H1 (cell line): ENCODE data around the gene CDH12. TPM values are rescaled to one million over a fixed set of nuclear protein-coding genes. Genes with fewer than 3 reads are reported as not detected.
A peak's percentile ranks its signal among the peaks of the same experiment; 100 is the strongest.

Experiments
- CTCF ChIA-PET: fragments of 300-600 bp; sonication (Branson Sonifier 250); formaldehyde crosslinking; loops from one replicate; lab custom pipeline; 2021; ENCODE audit not compliant: partially characterized antibody; lab: Charles Lee
- POLR2A ChIA-PET: fragments of 300-600 bp; sonication (Branson Sonifier 250); formaldehyde crosslinking; loops from one replicate; lab custom pipeline; 2021; ENCODE audit warnings: inconsistent platforms; ENCODE audit not compliant: partially characterized antibody; lab: Charles Lee
- DNase-seq, 2 experiments: peaks; one replicate each; pipeline versions ENCODE4 v3.0.0 to v3.0.0-alpha.2; 2010 to 2022; ENCODE audit warnings: low spot score in 2 of 2, low read depth in 1 of 2, mixed read lengths in 1 of 2
- FAIRE-seq: peaks from 2 replicates; lab custom pipeline; 2011; peaks lifted over from hg19 to GRCh38; lab: Jason Lieb, UNC
- H2AFZ ChIP-seq: 2 replicates; pipeline ENCODE4 v1.8.1; 2012; ENCODE audit warnings: low read length, inconsistent platforms
- H2AK5ac ChIP-seq: 2 replicates; pipeline ENCODE4 v1.6.1; 2013; ENCODE audit warnings: low read depth, low read length
- H2BK120ac ChIP-seq: replicated peaks from 2 replicates; pipeline ENCODE3; 2013; ENCODE audit warnings: low read depth, low read length, inconsistent platforms
- H2BK12ac ChIP-seq: 2 replicates; pipeline ENCODE4 v1.6.1; 2013; ENCODE audit warnings: low read depth, low read length
- H2BK15ac ChIP-seq: 2 replicates; pipeline ENCODE4 v1.6.1; 2013; ENCODE audit warnings: low read length
- H2BK20ac ChIP-seq: 2 replicates; pipeline ENCODE4 v1.6.1; 2013; ENCODE audit warnings: low read length
- H2BK5ac ChIP-seq: 2 replicates; pipeline ENCODE4 v1.6.1; 2013; ENCODE audit warnings: low read depth, low read length
- H3K14ac ChIP-seq: 2 replicates; pipeline ENCODE4 v1.6.1; 2013; ENCODE audit warnings: inconsistent platforms; ENCODE audit not compliant: insufficient read length
- H3K18ac ChIP-seq: 2 replicates; pipeline ENCODE4 v1.6.1; 2013; ENCODE audit warnings: low read length; ENCODE audit errors: extremely low read depth
- H3K23ac ChIP-seq: 2 replicates; pipeline ENCODE4 v1.6.1; 2013; ENCODE audit warnings: inconsistent platforms; ENCODE audit not compliant: insufficient read length
- H3K23me2 ChIP-seq: 2 replicates; pipeline ENCODE4 v1.6.1; 2013; ENCODE audit warnings: low read depth, low read length
- H3K27ac ChIP-seq: 2 replicates; pipeline ENCODE4 v1.6.1; 2011; ENCODE audit warnings: low read depth, low read length, inconsistent platforms
- H3K27me3 ChIP-seq, 4 experiments: replicated peaks in 1 of 4; 1 replicate in 1 of 4; 2 replicates in 3 of 4; pipeline versions ENCODE4 v1.6.1 to v1.8.1; 2011 to 2013; ENCODE audit warnings: low read length in 3 of 4, mild to moderate bottlenecking in 3 of 4, inconsistent platforms in 2 of 4, mixed read lengths in 2 of 4, moderate library complexity in 1 of 4; ENCODE audit not compliant: control insufficient read depth in 3 of 4, insufficient read depth in 3 of 4; ENCODE audit errors: extremely low read depth in 1 of 4
- H3K36me3 ChIP-seq, 4 experiments: 2 replicates each; pipeline versions ENCODE4 v1.6.1 to v1.8.1; 2011 to 2013; ENCODE audit warnings: mild to moderate bottlenecking in 4 of 4, low read length in 3 of 4, moderate library complexity in 2 of 4, control low read depth in 1 of 4, inconsistent platforms in 1 of 4; ENCODE audit not compliant: insufficient read depth in 4 of 4, control insufficient read depth in 2 of 4
- H3K4ac ChIP-seq: replicated peaks from 2 replicates; pipeline ENCODE3; 2013; ENCODE audit warnings: low read length, low read depth, mixed read lengths, inconsistent platforms; ENCODE audit not compliant: insufficient read length
- H3K4me1 ChIP-seq, 4 experiments: replicated peaks in 1 of 4; 1 replicate in 1 of 4; 2 replicates in 3 of 4; pipeline versions ENCODE4 v1.6.1 to v1.8.1; 2011 to 2013; ENCODE audit warnings: low read length in 3 of 4, inconsistent platforms in 2 of 4, mixed read lengths in 1 of 4; ENCODE audit not compliant: insufficient read depth in 4 of 4, control insufficient read depth in 3 of 4
- H3K4me2 ChIP-seq, 2 experiments: 2 replicates each; pipeline versions ENCODE4 v1.6.1 to v1.8.1; 2011 to 2013; ENCODE audit warnings: low read depth in 2 of 2, low read length in 2 of 2, control low read depth in 1 of 2, inconsistent platforms in 1 of 2, mild to moderate bottlenecking in 1 of 2; ENCODE audit not compliant: insufficient read depth in 1 of 2
- H3K4me3 ChIP-seq, 4 experiments: fragments of 200-600, 300-600 bp in 1 of 4; sonication (generic), shearing (Covaris generic), sonication (Bioruptor Twin) in 1 of 4; 2 replicates each; pipeline versions ENCODE4 v1.5.1 to v1.8.1; 2011 to 2016; ENCODE audit warnings: low read length in 4 of 4, low read depth in 3 of 4, control low read depth in 2 of 4, inconsistent platforms in 2 of 4, mild to moderate bottlenecking in 2 of 4, mixed read lengths in 1 of 4, moderate library complexity in 1 of 4; ENCODE audit not compliant: insufficient read depth in 2 of 4; ENCODE audit errors: extremely low read depth in 1 of 4
- H3K56ac ChIP-seq: replicated peaks from 2 replicates; pipeline ENCODE3; 2013; ENCODE audit warnings: low read depth, mild to moderate bottlenecking, mixed read lengths, low read length, inconsistent platforms; ENCODE audit not compliant: insufficient read length
- H3K79me1 ChIP-seq: 2 replicates; pipeline ENCODE4 v1.6.1; 2013; ENCODE audit warnings: low read depth, low read length, control low read depth
- H3K79me2 ChIP-seq, 2 experiments: 2 replicates each; pipeline versions ENCODE4 v1.6.1 to v1.8.1; 2012 to 2013; ENCODE audit warnings: low read length in 2 of 2, mild to moderate bottlenecking in 2 of 2, inconsistent platforms in 1 of 2; ENCODE audit not compliant: insufficient read depth in 2 of 2, control insufficient read depth in 1 of 2
- H3K9ac ChIP-seq, 4 experiments: replicated peaks in 1 of 4; 1 replicate in 1 of 4; 2 replicates in 3 of 4; pipeline versions ENCODE4 v1.6.1 to v1.8.1; 2011 to 2013; ENCODE audit warnings: low read depth in 3 of 4, low read length in 3 of 4, control low read depth in 2 of 4, mild to moderate bottlenecking in 2 of 4, moderate library complexity in 2 of 4, inconsistent platforms in 1 of 4; ENCODE audit errors: extremely low read depth in 1 of 4
- H3K9me3 ChIP-seq, 2 experiments: 2 replicates each; pipeline versions ENCODE4 v1.6.1 to v1.8.1; 2012 to 2013; ENCODE audit warnings: mild to moderate bottlenecking in 2 of 2, moderate library complexity in 2 of 2, control low read depth in 1 of 2, inconsistent platforms in 1 of 2, low read depth in 1 of 2, low read length in 1 of 2, mixed read lengths in 1 of 2; ENCODE audit not compliant: insufficient read depth in 2 of 2
- H4K20me1 ChIP-seq, 2 experiments: replicated peaks in 1 of 2; 2 replicates each; pipeline versions ENCODE3 to v1.8.1; 2011 to 2013; ENCODE audit warnings: inconsistent platforms in 2 of 2, low read length in 2 of 2, mild to moderate bottlenecking in 1 of 2; ENCODE audit not compliant: insufficient read depth in 2 of 2, control insufficient read depth in 1 of 2
- H4K5ac ChIP-seq: 2 replicates; pipeline ENCODE4 v1.6.1; 2013; ENCODE audit warnings: low read length, low read depth, mixed read lengths, inconsistent platforms; ENCODE audit not compliant: insufficient read length
- H4K8ac ChIP-seq: 2 replicates; pipeline ENCODE4 v1.8.0; 2013; ENCODE audit warnings: mild to moderate bottlenecking, moderate library complexity, low read length, inconsistent platforms; ENCODE audit not compliant: insufficient read depth; ENCODE audit errors: extremely low read depth
- H4K91ac ChIP-seq: replicated peaks from 2 replicates; pipeline ENCODE3; 2013; ENCODE audit warnings: low read length, mixed read lengths, inconsistent platforms; ENCODE audit not compliant: insufficient read length
- ATF2 ChIP-seq: IDR thresholded peaks from 2 replicates; pipeline ENCODE4 v1.6.1; 2012; ENCODE audit warnings: low read length, inconsistent platforms
- CTCF ChIP-seq, 3 experiments: IDR thresholded peaks; 1 replicate in 2 of 3; 2 replicates in 1 of 3; pipeline versions ENCODE4 v1.5.1 to v1.6.1; 2011; ENCODE audit warnings: low read length in 3 of 3, mild to moderate bottlenecking in 3 of 3, inconsistent platforms in 2 of 3, low read depth in 1 of 3, moderate library complexity in 1 of 3; ENCODE audit not compliant: insufficient read depth in 1 of 3; ENCODE audit errors: control extremely low read depth in 1 of 3
- WGBS, 2 experiments: shearing (Covaris generic) in 1 of 2; methylation state at CpG; one replicate each; pipeline versions ENCODE4 v1.1.6 to v1.1.7; 2013 to 2015; ENCODE audit warnings: low lambda C conversion rate in 2 of 2, mixed read lengths in 2 of 2, inconsistent platforms in 1 of 2, low coverage in 1 of 2, missing lambda C conversion rate in 1 of 2; ENCODE audit not compliant: insufficient replicate concordance in 2 of 2, insufficient coverage in 1 of 2, insufficient read length in 1 of 2; ENCODE audit errors: extremely low coverage in 1 of 2, missing lambda C conversion rate in 1 of 2; 5-methylcytosine and 5-hydroxymethylcytosine counted together
- polyA plus RNA-seq, 7 experiments: library from polyadenylated mRNA; depleted of rRNA in 3 of 7; stranded (reverse) in 5 of 7; unstranded in 2 of 7; fragments of >200 nt in 5 of 7; fragments of 200-250 nt in 2 of 7; gene quantifications; 1 replicate in 5 of 7; 2 replicates in 1 of 7; 4 replicates in 1 of 7; pipeline versions ENCODE4 v1.2.1 to v1.2.3, GENCODE V29; 2011 to 2013; ENCODE audit warnings: missing spikeins in 2 of 7, mixed read lengths in 2 of 7
- total RNA-seq: library from RNA; stranded (reverse); fragmentation: NEBNext Ultra II Directional; extraction: Animal tissue kit (Norgen Biotek cat#: 25700); gene quantifications from 2 replicates; pipeline ENCODE4 v1.2.1, GENCODE V29; 2021

CDH12 gene
- total and polyA plus RNA-seq, 2 of the 8 experiments (the other 6 are each of a cell fraction or from before 2014, with no cell fraction given): 0.03 TPM; not detected in 1

GRCh38 chr5:21919414-21920022 is 933.6 kb downstream of the CDH12 start:
- Histone ChIP-seq H2AFZ (no peak overlapping the region), H3K4me2 (no peak overlapping the region), H3K14ac (no peak overlapping the region), H2BK20ac (no peak overlapping the region), H3K4me3 (no peak overlapping the region), H2BK5ac (no peak overlapping the region), H3K27me3 (no peaks in the 10 kb centered on the region), H3K23me2 (no peaks in the 10 kb centered on the region), H3K18ac (no peak overlapping the region), H3K79me2 (no peaks in the 10 kb centered on the region), H2BK12ac (no peak overlapping the region), H2BK120ac (no peak overlapping the region), H3K9ac (no peak overlapping the region), H4K20me1 (no peaks in the 10 kb centered on the region), H3K9me3 (no peaks in the 10 kb centered on the region), H3K4me1 (no peaks in the 10 kb centered on the region), H2AK5ac (no peak overlapping the region), H4K91ac (no peak overlapping the region), H3K23ac (no peak overlapping the region), H3K56ac (no peak overlapping the region), H4K8ac (no peak overlapping the region), H3K36me3 (no peaks in the 10 kb centered on the region), H3K4ac (no peak overlapping the region), H4K5ac (no peak overlapping the region), H2BK15ac (no peak overlapping the region), H3K79me1 (no peaks in the 10 kb centered on the region), H3K27ac (no peak overlapping the region)
- ChIA-PET CTCF (interaction anchor here (0.8 to 2.1 kb wide), 16 partner anchors 9 to 304 kb away, joined by 3 to 12 read pairs (median 4); no protein-coding TSS in a partner anchor), POLR2A (no interaction called here)
- DNase-seq (no peak), FAIRE-seq (peak; percentile 19)
- WGBS, 2 experiments: 43% methylated on average over 8 of the region's 8 CpGs; no CpG with 5 or more reads in 1 of the 2 experiments
- TF ChIP-seq CTCF (IDR thresholded peaks at IDR 0.05; ENCODE audit: control extremely low read depth in 1 of 3, insufficient read depth in 1 of 3, low read depth in 1 of 3, low read length in 3 of 3) (peak in 2 of 3 experiments; percentile 56 to 66; a peak in 3 of 4 replicates), ATF2 (no peak)
